ENCODE results near the gene FNIP2.
"Not testable (repeated sequence)": the region's sequence is repeated elsewhere in the genome, so short reads cannot be mapped to it uniquely, and the experiment has no call there.

FNIP2 gene

GRCh38 chr4:158929939-158930638 lies 161.3 kb downstream of the FNIP2 start:
- DNase-seq = no peak

- DNase-seq = no peak
These were observed 161.8 kb downstream of the FNIP2 start for GRCh38 chr4:158930639-158930972.

GRCh38 chr4:158933236-158933635 lies 164.4 kb downstream of the FNIP2 start:
- no peak for DNase-seq

- DNase-seq = no peak
These were observed 166.3 kb downstream of the FNIP2 start for GRCh38 chr4:158934996-158935669.

GRCh38 chr4:158936238-158936637 lies 167.4 kb downstream of the FNIP2 start:
- no peak for DNase-seq

GRCh38 chr4:158938220-158939044 lies 169.6 kb downstream of the FNIP2 start:
- no peak for DNase-seq

GRCh38 chr4:158940271-158940670 lies 171.4 kb downstream of the FNIP2 start:
- no peak for DNase-seq

- no peak for DNase-seq
These were observed 172.5 kb downstream of the FNIP2 start for GRCh38 chr4:158941321-158941720.

- DNase-seq = no peak
These were observed 173.1 kb downstream of the FNIP2 start for GRCh38 chr4:158941895-158942294.

- DNase-seq = no peak
These were observed 176.8 kb downstream of the FNIP2 start for GRCh38 chr4:158945529-158946108.

GRCh38 chr4:158946825-158947224 lies 178.0 kb downstream of the FNIP2 start:
- DNase-seq = no peak

GRCh38 chr4:158948071-158948470 lies 179.2 kb downstream of the FNIP2 start:
- no peak for DNase-seq

GRCh38 chr4:158949099-158949498 lies 180.3 kb downstream of the FNIP2 start:
- no peak for DNase-seq

- not testable (repeated sequence) for DNase-seq
These were observed 183.5 kb downstream of the FNIP2 start for GRCh38 chr4:158952221-158952774.

GRCh38 chr4:158956345-158956744 lies 187.5 kb downstream of the FNIP2 start:
- DNase-seq = not testable (repeated sequence)

GRCh38 chr4:158956918-158957317 lies 188.1 kb downstream of the FNIP2 start:
- DNase-seq = not testable (repeated sequence)

All from cortex of kidney (tissue), 1 donor.